ENCODE data around the gene SEMA3A.
"Not testable (repeated sequence)": the region's sequence is repeated elsewhere in the genome, so short reads cannot be mapped to it uniquely, and the experiment has no call there.

Gene SEMA3A

DNA sequence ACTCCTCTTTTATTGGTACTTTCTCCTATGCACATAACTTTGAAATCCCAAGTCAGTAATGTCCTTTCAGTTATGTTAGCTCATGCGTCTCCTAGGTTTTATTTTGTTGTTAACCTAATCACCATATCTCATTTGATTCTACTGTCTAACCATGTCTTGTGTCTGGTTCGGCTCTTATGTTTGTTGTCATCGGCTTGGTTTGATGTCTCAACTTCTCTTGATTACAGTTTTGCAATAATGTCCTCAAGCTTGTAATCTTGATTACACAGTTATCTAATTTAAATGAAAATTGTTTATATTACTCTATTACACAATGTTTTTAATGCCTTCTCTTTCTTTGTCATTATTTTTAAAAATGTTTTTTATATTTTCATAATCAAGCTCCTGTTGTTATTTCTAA, 35.9 kb upstream of the SEMA3A start:
- TF ChIP-seq, protein P1, sequence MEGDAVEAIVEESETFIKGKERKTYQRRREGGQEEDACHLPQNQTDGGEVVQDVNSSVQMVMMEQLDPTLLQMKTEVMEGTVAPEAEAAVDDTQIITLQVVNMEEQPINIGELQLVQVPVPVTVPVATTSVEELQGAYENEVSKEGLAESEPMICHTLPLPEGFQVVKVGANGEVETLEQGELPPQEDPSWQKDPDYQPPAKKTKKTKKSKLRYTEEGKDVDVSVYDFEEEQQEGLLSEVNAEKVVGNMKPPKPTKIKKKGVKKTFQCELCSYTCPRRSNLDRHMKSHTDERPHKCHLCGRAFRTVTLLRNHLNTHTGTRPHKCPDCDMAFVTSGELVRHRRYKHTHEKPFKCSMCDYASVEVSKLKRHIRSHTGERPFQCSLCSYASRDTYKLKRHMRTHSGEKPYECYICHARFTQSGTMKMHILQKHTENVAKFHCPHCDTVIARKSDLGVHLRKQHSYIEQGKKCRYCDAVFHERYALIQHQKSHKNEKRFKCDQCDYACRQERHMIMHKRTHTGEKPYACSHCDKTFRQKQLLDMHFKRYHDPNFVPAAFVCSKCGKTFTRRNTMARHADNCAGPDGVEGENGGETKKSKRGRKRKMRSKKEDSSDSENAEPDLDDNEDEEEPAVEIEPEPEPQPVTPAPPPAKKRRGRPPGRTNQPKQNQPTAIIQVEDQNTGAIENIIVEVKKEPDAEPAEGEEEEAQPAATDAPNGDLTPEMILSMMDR (IDR thresholded peaks at IDR 0.05; ENCODE audit: control insufficient read depth, insufficient read depth, low read depth, low read length, missing control alignments), result no peak
- DNase-seq (ENCODE audit: low read depth), result no peak
- H3K4me3 ChIP-seq (ENCODE audit: control insufficient read depth, low read depth, low read length), result no peak overlapping the region

DNA sequence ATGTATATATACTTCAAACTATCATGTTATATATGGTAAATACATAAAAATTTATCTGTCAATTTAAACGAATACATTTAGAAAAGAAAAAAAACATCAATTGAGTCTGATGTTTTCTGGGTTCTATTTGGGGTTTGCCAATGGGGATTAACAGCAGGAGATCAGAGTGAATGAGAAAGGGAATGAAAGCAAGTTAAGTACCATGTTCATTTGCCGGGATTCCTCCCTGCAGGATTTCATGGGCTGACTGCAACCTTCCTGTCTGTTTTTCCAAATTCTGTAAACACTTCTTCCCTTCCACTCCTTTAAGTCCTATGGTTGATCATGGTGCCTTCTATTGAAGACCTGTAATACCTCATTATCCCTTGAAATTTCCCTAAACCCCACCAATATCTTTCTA, 33.9 kb upstream of the SEMA3A start:
- no peak for DNase-seq (ENCODE audit: low read depth)
- TF ChIP-seq, protein P1 (IDR thresholded peaks at IDR 0.05; ENCODE audit: control insufficient read depth, insufficient read depth, low read depth, low read length, missing control alignments), result no peak
- no peak overlapping the region for H3K4me3 ChIP-seq (ENCODE audit: control insufficient read depth, low read depth, low read length)

DNA sequence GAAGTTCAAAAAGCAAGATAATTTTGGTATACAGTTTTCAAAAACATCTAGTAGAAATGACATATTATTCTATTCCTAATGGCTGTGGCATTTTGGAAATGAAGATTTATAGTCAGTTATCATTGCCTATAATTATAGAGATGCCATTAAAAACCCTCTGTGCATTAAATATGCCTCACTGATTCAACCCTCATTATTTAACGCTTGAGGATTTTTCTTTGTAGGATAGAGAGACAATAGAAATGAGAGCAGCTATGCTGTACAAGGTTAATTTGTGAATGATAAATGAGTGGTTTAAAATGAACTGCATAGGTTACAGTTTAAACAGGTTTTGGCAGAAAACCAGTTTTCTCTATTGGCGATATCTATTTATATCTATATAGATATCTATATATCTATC, 32.2 kb upstream of the SEMA3A start:
- TF ChIP-seq, protein P1 (IDR thresholded peaks at IDR 0.05; ENCODE audit: control insufficient read depth, insufficient read depth, low read depth, low read length, missing control alignments), result no peak
- DNase-seq (ENCODE audit: low read depth), result no peak
- no peak overlapping the region for H3K4me3 ChIP-seq (ENCODE audit: control insufficient read depth, low read depth, low read length)

DNA sequence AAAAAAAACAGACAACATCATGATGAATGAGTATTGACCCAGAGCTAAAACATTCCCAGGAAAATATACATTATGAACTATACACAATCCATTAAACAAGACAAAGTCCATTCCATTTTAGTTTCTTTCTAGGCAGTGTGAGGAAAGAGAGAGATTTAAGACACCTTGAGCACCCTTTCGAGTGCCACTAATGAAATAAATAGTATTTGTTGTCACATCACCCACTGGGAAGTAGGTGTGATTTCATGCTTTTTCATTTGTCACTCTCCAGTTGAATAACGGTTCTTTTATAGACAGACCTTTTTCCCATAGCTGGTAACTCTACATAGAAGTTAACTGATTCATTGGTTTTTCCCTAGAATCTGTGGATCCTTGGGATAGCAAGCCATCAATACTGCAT, 29.9 kb upstream of the SEMA3A start:
- TF ChIP-seq, protein P1 (IDR thresholded peaks at IDR 0.05; ENCODE audit: control insufficient read depth, insufficient read depth, low read depth, low read length, missing control alignments), result no peak
- no peak overlapping the region for H3K4me3 ChIP-seq (ENCODE audit: control insufficient read depth, low read depth, low read length)
- DNase-seq (ENCODE audit: low read depth), result no peak

DNA sequence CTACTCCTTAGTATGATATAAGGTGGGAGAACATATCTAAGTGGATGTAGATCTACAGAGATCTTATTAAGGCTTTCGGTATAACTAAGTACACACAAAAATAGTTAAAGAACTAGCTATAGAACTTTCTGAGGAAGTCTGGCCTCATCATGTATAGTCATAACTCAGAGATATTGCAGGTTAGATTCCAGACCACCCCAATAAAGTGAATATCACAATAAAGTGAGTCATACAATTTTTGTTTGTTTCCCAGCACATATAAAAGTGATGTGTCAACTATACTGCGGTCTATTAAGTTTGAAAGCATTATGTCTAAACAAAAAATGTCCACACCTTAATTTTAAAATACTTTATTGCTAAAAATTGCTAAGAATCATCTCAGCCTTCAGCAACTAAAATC, 24.7 kb upstream of the SEMA3A start:
- DNase-seq (ENCODE audit: low read depth), result no peak
- H3K4me3 ChIP-seq (ENCODE audit: control insufficient read depth, low read depth, low read length), result no peak overlapping the region
- TF ChIP-seq, protein P1 (IDR thresholded peaks at IDR 0.05; ENCODE audit: control insufficient read depth, insufficient read depth, low read depth, low read length, missing control alignments), result no peak

DNA sequence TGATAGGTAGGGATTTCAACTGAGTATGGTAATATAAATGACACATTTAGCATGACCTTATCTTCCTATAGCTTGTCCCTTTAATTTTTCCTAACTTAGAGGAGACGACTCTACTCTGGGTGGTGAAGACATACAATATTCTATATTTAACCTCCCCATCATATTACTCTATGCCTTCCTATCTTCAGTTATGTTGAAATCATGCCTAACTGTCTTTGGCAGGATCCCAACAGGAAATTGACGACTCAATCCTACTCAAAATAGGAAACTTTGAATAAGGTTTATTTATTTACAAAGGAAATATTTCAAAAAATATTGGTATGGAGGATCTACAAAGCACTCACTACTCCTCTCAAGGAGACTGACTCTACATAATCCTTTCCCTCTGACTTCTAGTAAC, 24.1 kb upstream of the SEMA3A start:
- no peak overlapping the region for H3K4me3 ChIP-seq (ENCODE audit: control insufficient read depth, low read depth, low read length)
- TF ChIP-seq, protein P1 (IDR thresholded peaks at IDR 0.05; ENCODE audit: control insufficient read depth, insufficient read depth, low read depth, low read length, missing control alignments), result no peak
- DNase-seq (ENCODE audit: low read depth), result no peak

DNA sequence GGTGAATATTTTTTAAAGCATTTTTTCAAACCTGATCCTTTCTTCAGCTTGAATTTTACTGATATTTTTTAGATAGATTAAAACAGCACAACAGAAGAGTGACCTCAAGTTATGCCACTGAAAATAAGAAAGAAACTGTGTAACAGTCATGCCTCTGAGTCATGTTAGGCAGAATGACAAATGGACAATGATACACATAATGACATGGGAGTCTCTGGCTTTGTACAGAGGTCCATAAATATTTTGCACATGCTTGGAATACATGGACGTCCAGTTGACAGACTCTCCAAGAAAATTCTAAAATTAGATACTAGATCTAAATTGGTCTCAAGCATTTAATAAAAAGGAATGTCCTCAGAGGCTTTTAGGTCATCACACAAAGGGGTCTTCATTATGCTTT, 21.9 kb upstream of the SEMA3A start:
- DNase-seq (ENCODE audit: low read depth), result no peak
- H3K4me3 ChIP-seq (ENCODE audit: control insufficient read depth, low read depth, low read length), result no peak overlapping the region
- TF ChIP-seq, protein P1 (IDR thresholded peaks at IDR 0.05; ENCODE audit: control insufficient read depth, insufficient read depth, low read depth, low read length, missing control alignments), result no peak

DNA sequence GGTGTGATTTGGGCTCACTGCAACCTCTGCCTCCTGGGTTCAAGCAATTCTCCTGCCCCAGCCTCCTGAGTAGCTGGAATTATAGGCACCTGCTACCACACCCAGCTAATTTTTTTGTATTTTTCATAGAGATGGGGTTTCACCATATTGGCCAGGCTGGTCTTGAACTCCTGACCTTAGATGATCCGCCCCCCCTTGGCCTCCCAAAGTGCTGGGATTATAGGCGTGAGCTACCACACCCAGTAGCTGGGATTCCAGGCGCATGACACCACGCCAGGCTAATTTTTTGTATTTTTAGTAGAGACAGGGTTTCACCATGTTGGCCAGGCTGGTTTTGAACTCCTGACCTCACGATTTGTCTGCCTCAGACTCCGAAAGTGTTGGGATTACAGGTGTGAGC, 20.2 kb upstream of the SEMA3A start:
- not testable (repeated sequence) for DNase-seq (ENCODE audit: low read depth); H3K4me3 ChIP-seq (ENCODE audit: control insufficient read depth, low read depth, low read length)
